ENCODE data around the gene PDCD1LG2.

DNA sequence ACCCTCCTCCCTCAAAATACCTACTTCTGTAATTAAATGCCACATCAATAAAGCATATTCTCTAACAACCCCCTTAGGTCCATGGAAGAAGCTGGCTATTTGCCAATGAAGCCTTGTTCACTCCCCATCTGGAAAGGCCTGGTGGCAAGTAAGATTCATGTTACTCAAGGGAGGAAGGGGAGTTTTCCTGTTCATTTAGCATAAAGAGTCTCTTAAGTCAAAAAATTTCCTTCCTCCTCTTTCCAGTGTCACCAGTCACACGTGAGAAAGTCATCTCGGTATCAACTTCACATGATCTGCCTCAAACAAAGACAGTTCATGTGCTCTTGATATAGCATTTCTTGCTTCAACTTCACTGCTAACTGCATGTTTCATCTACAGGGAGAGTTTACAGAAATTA, 85.8 kb downstream of the PDCD1LG2 start:
- TF ChIP-seq EP300 (IDR thresholded peaks at IDR 0.05; ENCODE audit: borderline replicate concordance in 1 of 2, low read depth in 1 of 2, low read length in 1 of 2) (no peak), FOSL2 (IDR thresholded peaks at IDR 0.05; ENCODE audit: borderline replicate concordance, low read depth) (no peak), RFX5 (IDR thresholded peaks at IDR 0.05; ENCODE audit: low read length) (no peak), NRF1 (IDR thresholded peaks at IDR 0.05; ENCODE audit: low read depth, low read length) (no peak), GABPA (IDR thresholded peaks at IDR 0.05; ENCODE audit: low read depth) (no peak), FOXJ3 (CRISPR knock-in tag; IDR thresholded peaks at IDR 0.05) (no peak)
- TF ChIP-seq, protein P1, sequence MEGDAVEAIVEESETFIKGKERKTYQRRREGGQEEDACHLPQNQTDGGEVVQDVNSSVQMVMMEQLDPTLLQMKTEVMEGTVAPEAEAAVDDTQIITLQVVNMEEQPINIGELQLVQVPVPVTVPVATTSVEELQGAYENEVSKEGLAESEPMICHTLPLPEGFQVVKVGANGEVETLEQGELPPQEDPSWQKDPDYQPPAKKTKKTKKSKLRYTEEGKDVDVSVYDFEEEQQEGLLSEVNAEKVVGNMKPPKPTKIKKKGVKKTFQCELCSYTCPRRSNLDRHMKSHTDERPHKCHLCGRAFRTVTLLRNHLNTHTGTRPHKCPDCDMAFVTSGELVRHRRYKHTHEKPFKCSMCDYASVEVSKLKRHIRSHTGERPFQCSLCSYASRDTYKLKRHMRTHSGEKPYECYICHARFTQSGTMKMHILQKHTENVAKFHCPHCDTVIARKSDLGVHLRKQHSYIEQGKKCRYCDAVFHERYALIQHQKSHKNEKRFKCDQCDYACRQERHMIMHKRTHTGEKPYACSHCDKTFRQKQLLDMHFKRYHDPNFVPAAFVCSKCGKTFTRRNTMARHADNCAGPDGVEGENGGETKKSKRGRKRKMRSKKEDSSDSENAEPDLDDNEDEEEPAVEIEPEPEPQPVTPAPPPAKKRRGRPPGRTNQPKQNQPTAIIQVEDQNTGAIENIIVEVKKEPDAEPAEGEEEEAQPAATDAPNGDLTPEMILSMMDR (IDR thresholded peaks at IDR 0.05) = no peak
- TF ChIP-seq, protein P2, sequence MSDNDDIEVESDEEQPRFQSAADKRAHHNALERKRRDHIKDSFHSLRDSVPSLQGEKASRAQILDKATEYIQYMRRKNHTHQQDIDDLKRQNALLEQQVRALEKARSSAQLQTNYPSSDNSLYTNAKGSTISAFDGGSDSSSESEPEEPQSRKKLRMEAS (IDR thresholded peaks at IDR 0.05; ENCODE audit: low read depth) = no peak
- TF ChIP-seq, protein P3, sequence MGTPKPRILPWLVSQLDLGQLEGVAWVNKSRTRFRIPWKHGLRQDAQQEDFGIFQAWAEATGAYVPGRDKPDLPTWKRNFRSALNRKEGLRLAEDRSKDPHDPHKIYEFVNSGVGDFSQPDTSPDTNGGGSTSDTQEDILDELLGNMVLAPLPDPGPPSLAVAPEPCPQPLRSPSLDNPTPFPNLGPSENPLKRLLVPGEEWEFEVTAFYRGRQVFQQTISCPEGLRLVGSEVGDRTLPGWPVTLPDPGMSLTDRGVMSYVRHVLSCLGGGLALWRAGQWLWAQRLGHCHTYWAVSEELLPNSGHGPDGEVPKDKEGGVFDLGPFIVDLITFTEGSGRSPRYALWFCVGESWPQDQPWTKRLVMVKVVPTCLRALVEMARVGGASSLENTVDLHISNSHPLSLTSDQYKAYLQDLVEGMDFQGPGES (IDR thresholded peaks at IDR 0.05; ENCODE audit: low read depth, low read length) = no peak

Measured in SK-N-SH (cell line).